Liver (tissue), 9 donors: Measurements from ENCODE around the gene EMC1. TPM values are rescaled to one million over a fixed set of nuclear protein-coding genes. Genes with fewer than 3 reads are reported as not detected.

Experiments used
- DNase-seq: peaks from one replicate; pipeline ENCODE4 v3.0.0-alpha.2; 2017; ENCODE audit warnings: low spot score
- H3K27ac ChIP-seq, 2 donors: one replicate each; pipeline ENCODE4 v1.7.0; 2013; ENCODE audit warnings: inconsistent platforms in 2 of 2, low read length in 2 of 2, control low read depth in 1 of 2, low read depth in 1 of 2, mild to moderate bottlenecking in 1 of 2
- H3K27me3 ChIP-seq, 4 donors: one replicate each; pipeline versions ENCODE4 v1.6.1 to v1.7.0; 2013; ENCODE audit warnings: low read length in 3 of 4, inconsistent platforms in 1 of 4, mild to moderate bottlenecking in 1 of 4, moderate library complexity in 1 of 4; ENCODE audit not compliant: control insufficient read depth in 4 of 4, insufficient read depth in 4 of 4
- H3K36me3 ChIP-seq, 4 donors: one replicate each; pipeline versions ENCODE4 v1.6.1 to v1.7.0; 2013; ENCODE audit warnings: low read length in 3 of 4, mild to moderate bottlenecking in 3 of 4, low read depth in 1 of 4, moderate library complexity in 1 of 4; ENCODE audit not compliant: control insufficient read depth in 4 of 4, insufficient read depth in 3 of 4
- H3K4me1 ChIP-seq, 4 donors: one replicate each; pipeline versions ENCODE4 v1.6.1 to v1.7.0; 2013; ENCODE audit warnings: low read length in 3 of 4, mild to moderate bottlenecking in 3 of 4, moderate library complexity in 1 of 4; ENCODE audit not compliant: control insufficient read depth in 4 of 4, insufficient read depth in 4 of 4
- H3K4me3 ChIP-seq, 3 donors: one replicate each; pipeline versions ENCODE4 v1.6.1 to v1.7.0; 2013; ENCODE audit warnings: low read length in 3 of 3, control low read depth in 1 of 3, low read depth in 1 of 3, mild to moderate bottlenecking in 1 of 3
- H3K9ac ChIP-seq, 2 donors: one replicate each; pipeline ENCODE4 v1.7.0; 2013; ENCODE audit warnings: low read length in 2 of 2, mild to moderate bottlenecking in 2 of 2, moderate library complexity in 2 of 2, control low read depth in 1 of 2, low read depth in 1 of 2
- H3K9me3 ChIP-seq, 4 donors: one replicate each; pipeline versions ENCODE4 v1.6.1 to v1.7.0; 2013; ENCODE audit warnings: low read length in 3 of 4; ENCODE audit not compliant: control insufficient read depth in 4 of 4
- ATF3 ChIP-seq: IDR thresholded peaks from 2 replicates; pipeline ENCODE4 v1.6.1; 2016; ENCODE audit warnings: antibody characterized with exemption
- CTCF ChIP-seq: fragments of 150-350 bp; IDR thresholded peaks from 2 replicates; pipeline ENCODE4 v1.5.1; 2017; ENCODE audit warnings: improper control_type of control experiment, low read depth, low read length; ENCODE audit not compliant: missing input control
- EGR1 ChIP-seq, 2 donors: IDR thresholded peaks; 2 replicates each; pipeline ENCODE4 v1.6.1; 2016 to 2018; ENCODE audit warnings: antibody characterized with exemption in 2 of 2, low read depth in 2 of 2
- FOXA1 ChIP-seq: IDR thresholded peaks from 2 replicates; pipeline ENCODE4 v1.6.1; 2016; ENCODE audit warnings: antibody characterized with exemption
- FOXA2 ChIP-seq: IDR thresholded peaks from 2 replicates; pipeline ENCODE4 v1.6.1; 2016; ENCODE audit warnings: antibody characterized with exemption
- GABPA ChIP-seq, 2 donors: IDR thresholded peaks in 1 of 2; conservative IDR thresholded peaks in 1 of 2; 2 replicates each; pipeline ENCODE4 v1.6.1; 2016; ENCODE audit warnings: antibody characterized with exemption in 2 of 2, mild to moderate bottlenecking in 1 of 2, moderate library complexity in 1 of 2
- HNF4A ChIP-seq, 2 donors: conservative IDR thresholded peaks; 2 replicates each; pipeline ENCODE4 v1.6.1; 2016; ENCODE audit warnings: antibody characterized with exemption in 2 of 2, mild to moderate bottlenecking in 2 of 2
- HNF4G ChIP-seq: IDR thresholded peaks from 2 replicates; pipeline ENCODE4 v1.6.1; 2016; ENCODE audit warnings: antibody characterized with exemption
- JUND ChIP-seq, 2 donors: IDR thresholded peaks; 2 replicates each; pipeline ENCODE4 v1.6.1; 2016; ENCODE audit warnings: antibody characterized with exemption in 2 of 2
- MAX ChIP-seq: IDR thresholded peaks from 2 replicates; pipeline ENCODE4 v1.6.1; 2016; ENCODE audit warnings: antibody characterized with exemption
- NR2F2 ChIP-seq: IDR thresholded peaks from 2 replicates; pipeline ENCODE4 v1.6.1; 2016; ENCODE audit warnings: antibody characterized with exemption
- RAD21 ChIP-seq, 2 donors: IDR thresholded peaks; 2 replicates each; pipeline ENCODE4 v1.6.1; 2016; ENCODE audit warnings: antibody characterized with exemption in 2 of 2, mild to moderate bottlenecking in 2 of 2
- REST ChIP-seq: IDR thresholded peaks from 2 replicates; pipeline ENCODE4 v1.6.1; 2016; ENCODE audit warnings: antibody characterized with exemption, mild to moderate bottlenecking
- RXRA ChIP-seq, 2 donors: IDR thresholded peaks; 2 replicates each; pipeline ENCODE4 v1.6.1; 2017 to 2018; ENCODE audit warnings: antibody characterized with exemption in 2 of 2, mild to moderate bottlenecking in 1 of 2
- SP1 ChIP-seq: IDR thresholded peaks from 2 replicates; pipeline ENCODE4 v1.6.1; 2018; ENCODE audit warnings: antibody characterized with exemption, mild to moderate bottlenecking
- TAF1 ChIP-seq: conservative IDR thresholded peaks from 2 replicates; pipeline ENCODE4 v1.6.1; 2016; ENCODE audit warnings: antibody characterized with exemption, mild to moderate bottlenecking
- YY1 ChIP-seq: IDR thresholded peaks from 2 replicates; pipeline ENCODE4 v1.6.1; 2016; ENCODE audit warnings: antibody characterized with exemption, mild to moderate bottlenecking
- ZBTB33 ChIP-seq: IDR thresholded peaks from 2 replicates; pipeline ENCODE4 v1.6.1; 2016; ENCODE audit warnings: antibody characterized with exemption
- WGBS: extraction: QIAGEN DNeasy Blood & Tissue Kit; methylation state at CpG from one replicate; pipeline ENCODE4 v1.1.7; 2013; 5-methylcytosine and 5-hydroxymethylcytosine counted together
- polyA plus RNA-seq, 2 donors: library from polyadenylated mRNA; stranded (reverse) in 1 of 2; unstranded in 1 of 2; fragments of 200-250 nt in 1 of 2; fragments of >200 nt in 1 of 2; fragmentation: Nextera tagmentation in 1 of 2; extraction: Ambion mirVana in 1 of 2; gene quantifications; one replicate each; pipeline versions ENCODE4 v1.2.1 to v1.2.3, GENCODE V29; 2013 to 2015
- total RNA-seq, 2 donors: library from RNA; depleted of rRNA; stranded (reverse); fragments of >200 nt; gene quantifications; one replicate each; pipeline ENCODE4 v1.2.3, GENCODE V29; 2014
- donor health status: healthy.
- donor health status: healthy.
- donor health status: healthy.
- donor health status: healthy.
- donor health status: healthy.

EMC1 gene
- total RNA-seq (10 to 100 TPM; 16.3 to 33.6 TPM), polyA plus RNA-seq (10 to 100 TPM in 1 of 2 donors, 1 to 10 TPM in 1; 8.0 to 13.4 TPM)

GRCh38 chr1:19251305-19252196, at the start of gene EMC1, which contains the start of gene MRTO4:
Gene EMC1, minus strand, starts transcription at chr1:19251524. Its CDS starts 15 bp downstream, at chr1:19251509.
Gene MRTO4, plus strand, starts transcription at chr1:19251805. Its CDS starts 31 bp downstream, at chr1:19251836.
- Histone ChIP-seq H3K4me1 (peaks cover 8 to 31% (median 23%) of the 10 kb centered on the region in 4 donors), H3K27me3 (no peaks in the 10 kb centered on the region), H3K4me3 (peak within 1 kb of the TSS; percentile 83 to 92 (median 92)), H3K36me3 (peaks cover 0 to 11% (median 5%) of the 10 kb centered on the region in 4 donors), H3K9me3 (no peaks in the 10 kb centered on the region), H3K27ac (peak within 1 kb of the TSS; percentile 95 to 100), H3K9ac (peak within 1 kb of the TSS; percentile 93 to 98)
- DNase-seq: peak; percentile 94
- WGBS: under 1% methylated on average over 81 of the region's 81 CpGs
- no peak for TF ChIP-seq FOXA1
- no peak for TF ChIP-seq HNF4G
- no peak for TF ChIP-seq HNF4A (conservative IDR thresholded peaks at IDR 0.05)
- no peak for TF ChIP-seq JUND (IDR thresholded peaks at IDR 0.05)
- TF ChIP-seq ATF3: no peak
- TF ChIP-seq GABPA (IDR thresholded peaks at IDR 0.05 in 1 of 2, conservative IDR thresholded peaks at IDR 0.05 in 1 of 2): peak in 1 of 2 donors; percentile 81
- no peak for TF ChIP-seq CTCF
- TF ChIP-seq YY1: peak; percentile 98
- TF ChIP-seq EGR1 (IDR thresholded peaks at IDR 0.05; ENCODE audit: low read depth in 2 of 2): peak; percentile 64 to 73
- no peak for TF ChIP-seq TAF1
- peak; percentile 46 for TF ChIP-seq SP1
- TF ChIP-seq REST: peak; percentile 52
- TF ChIP-seq NR2F2: no peak
- peak; percentile 18 to 41 for TF ChIP-seq RAD21 (IDR thresholded peaks at IDR 0.05)
- TF ChIP-seq MAX: peak; percentile 78
- TF ChIP-seq RXRA (IDR thresholded peaks at IDR 0.05): no peak
- TF ChIP-seq FOXA2: no peak
- no peak for TF ChIP-seq ZBTB33
